Diencephalon (tissue), 1 donor: ENCODE results near the gene PLPP6. TPM values are rescaled to one million over a fixed set of nuclear protein-coding genes. Genes with fewer than 3 reads are reported as not detected.

Experiments used
- total RNA-seq: library from RNA; depleted of rRNA; stranded (reverse); fragments of >200 nt; gene quantifications from one replicate; pipeline ENCODE4 v1.2.3, GENCODE V29; 2014

The PLPP6 gene
- 17.1 TPM for total RNA-seq

GRCh38 chr9:4662108-4662988, at the start of gene PLPP6:
Gene PLPP6 (plus strand): TSS chr9:4662294. CDS start chr9:4662376, 82 bp downstream.

GRCh38 chr9:4666042-4666699, 4.1 kb downstream of the PLPP6 start, which contains the start of gene SPATA6L:
Gene SPATA6L (minus strand): TSS chr9:4666480. CDS start chr9:4666250, 230 bp downstream.

GRCh38 chr9:4679268-4680172, 17.4 kb downstream of the PLPP6 start, which contains the start of gene CDC37L1:
Gene CDC37L1 (plus strand): TSS chr9:4679569. CDS start chr9:4679768, 199 bp downstream.

Other genes starting within 250 kb of the PLPP6 start
- 49.6 TPM for gene SLC1A1, start 171.8 kb upstream of the PLPP6 start, total RNA-seq
- gene SPATA6L, start 4.2 kb downstream of the PLPP6 start, total RNA-seq, result 11.3 TPM
- gene CDC37L1, start 17.3 kb downstream of the PLPP6 start, total RNA-seq, result 33.0 TPM
- 32.8 TPM for gene AK3, start 78.9 kb downstream of the PLPP6 start, total RNA-seq
- 22.1 TPM for gene RCL1, start 130.7 kb downstream of the PLPP6 start, total RNA-seq